HG03103 (cell line): ENCODE data around the gene SHKBP1.

Source experiments
- ATAC-seq: cut with Tn5 transposase; IDR thresholded peaks from one replicate; pipeline ENCODE4 v1.9.1; 2021; ENCODE audit warnings: low read depth; ENCODE audit not compliant: unreplicated experiment

Gene SHKBP1

GRCh38 chr19:40599902-40600569, 23.4 kb downstream of the SHKBP1 start:
- no peak for ATAC-seq

GRCh38 chr19:40600570-40601133, 24.0 kb downstream of the SHKBP1 start:
- no peak for ATAC-seq

GRCh38 chr19:40601134-40601974, 24.7 kb downstream of the SHKBP1 start, which contains the start of gene LTBP4:
Gene LTBP4, plus strand, starts transcription at chr19:40601369. Its CDS starts 19 bp downstream, at chr19:40601388.
- ATAC-seq = no peak

GRCh38 chr19:40603071-40603388, 26.4 kb downstream of the SHKBP1 start:
- no peak for ATAC-seq

GRCh38 chr19:40603389-40604170, 26.9 kb downstream of the SHKBP1 start:
- ATAC-seq = peak; percentile 56

- no peak for ATAC-seq
Measured at GRCh38 chr19:40604171-40604646, 27.5 kb downstream of the SHKBP1 start.

GRCh38 chr19:40604647-40605215, 28.1 kb downstream of the SHKBP1 start:
- no peak for ATAC-seq

GRCh38 chr19:40605216-40605971, 28.7 kb downstream of the SHKBP1 start:
- ATAC-seq = no peak

- ATAC-seq = no peak
Measured at GRCh38 chr19:40607311-40608239, 30.9 kb downstream of the SHKBP1 start.

GRCh38 chr19:40608240-40608621, 31.6 kb downstream of the SHKBP1 start:
- ATAC-seq = no peak

- no peak for ATAC-seq
Measured at GRCh38 chr19:40608957-40609356, 32.3 kb downstream of the SHKBP1 start.

- ATAC-seq = no peak
Measured at GRCh38 chr19:40609561-40610395, 33.1 kb downstream of the SHKBP1 start.

GRCh38 chr19:40610396-40611064, 33.9 kb downstream of the SHKBP1 start:
- no peak for ATAC-seq

GRCh38 chr19:40611096-40611495, 34.4 kb downstream of the SHKBP1 start:
- ATAC-seq = no peak

- ATAC-seq = no peak
Measured at GRCh38 chr19:40611900-40612698, 35.4 kb downstream of the SHKBP1 start.
